DOHH2 (cell line): ENCODE measurements around the gene HNF4A.
A peak's percentile ranks its signal among the peaks of the same experiment; 100 is the strongest.

ENCODE experiments used
- H3F3A ChIP-seq: fragments of 200-600 bp; sonication (generic), shearing (Covaris generic); 2 replicates; pipeline ENCODE4 v1.6.0; 2016; ENCODE audit warnings: antibody characterized with exemption, mild to moderate bottlenecking; ENCODE audit not compliant: control insufficient read depth, insufficient read depth
- H3K27ac ChIP-seq: fragments of 200-600 bp; sonication (generic); 2 replicates; pipeline ENCODE4 v1.5.1; 2014; ENCODE audit warnings: low read depth, mild to moderate bottlenecking, low read length, moderate library complexity
- H3K27me3 ChIP-seq: fragments of 200-600 bp; sonication (generic); 2 replicates; pipeline ENCODE4 v1.6.1; 2014; ENCODE audit warnings: mild to moderate bottlenecking, low read length, mixed read lengths; ENCODE audit not compliant: control insufficient read depth
- H3K36me3 ChIP-seq: fragments of 200-600 bp; sonication (generic); 2 replicates; pipeline ENCODE4 v1.6.1; 2014; ENCODE audit warnings: mild to moderate bottlenecking, low read length, moderate library complexity, mixed read lengths; ENCODE audit not compliant: control insufficient read depth
- H3K4me1 ChIP-seq: fragments of 200-600 bp; sonication (generic); 2 replicates; pipeline ENCODE4 v1.6.1; 2014; ENCODE audit warnings: mild to moderate bottlenecking, low read length, mixed read lengths; ENCODE audit not compliant: control insufficient read depth
- H3K4me2 ChIP-seq: fragments of 200-600 bp; sonication (generic); 2 replicates; pipeline ENCODE4 v1.6.0; 2014; ENCODE audit warnings: mild to moderate bottlenecking, low read length, moderate library complexity
- H3K4me3 ChIP-seq: fragments of 200-600 bp; sonication (generic); 2 replicates; pipeline ENCODE4 v1.5.1; 2014; ENCODE audit warnings: mild to moderate bottlenecking, low read length, mixed read lengths
- H3K79me2 ChIP-seq: fragments of 200-600 bp; sonication (generic); 2 replicates; pipeline ENCODE4 v1.6.1; 2014; ENCODE audit warnings: mild to moderate bottlenecking, low read length, mixed read lengths; ENCODE audit not compliant: control insufficient read depth
- H3K9me2 ChIP-seq: fragments of 200-600 bp; sonication (generic); replicated peaks from 2 replicates; pipeline ENCODE4 v1.6.1; 2014; ENCODE audit warnings: mild to moderate bottlenecking, low read length, mixed read lengths; ENCODE audit not compliant: control insufficient read depth
- H3K9me3 ChIP-seq: fragments of 200-600 bp; sonication (generic); 2 replicates; pipeline ENCODE4 v1.6.1; 2014; ENCODE audit warnings: antibody characterized with exemption, low read length, mixed read lengths; ENCODE audit not compliant: control insufficient read depth, insufficient read depth
- H4K20me1 ChIP-seq: fragments of 200-600 bp; sonication (generic); 2 replicates; pipeline ENCODE4 v1.6.0; 2014; ENCODE audit warnings: low read depth, mild to moderate bottlenecking, antibody characterized with exemption, low read length, moderate library complexity; ENCODE audit not compliant: control insufficient read depth, insufficient read depth
- CTCF ChIP-seq: fragments of 200-600 bp; sonication (generic); IDR thresholded peaks from one replicate; pipeline ENCODE4 v1.5.1; 2014; ENCODE audit warnings: antibody characterized with exemption, mild to moderate bottlenecking, low read depth, low read length; ENCODE audit not compliant: poor library complexity, severe bottlenecking
- EZH2phosphoT487 ChIP-seq: fragments of 200-600 bp; sonication (generic); IDR thresholded peaks from 2 replicates; pipeline ENCODE4 v1.6.1; 2017; ENCODE audit warnings: borderline replicate concordance, mild to moderate bottlenecking, antibody characterized with exemption, low read length, moderate library complexity, mixed read lengths

Gene HNF4A

GRCh38 chr20:44461142-44461802 is 105.8 kb downstream of the HNF4A start:
- Histone ChIP-seq H3K9me2 (no peaks in the 10 kb centered on the region), H3K27ac (no peak overlapping the region), H3K36me3 (no peaks in the 10 kb centered on the region), H3K27me3 (no peaks in the 10 kb centered on the region), H3K79me2 (no peaks in the 10 kb centered on the region), H3K4me2 (no peak overlapping the region), H3K9me3 (no peaks in the 10 kb centered on the region), H3K4me3 (no peak overlapping the region), H3F3A (no peaks in the 10 kb centered on the region), H3K4me1 (no peaks in the 10 kb centered on the region), H4K20me1 (no peaks in the 10 kb centered on the region)
- TF ChIP-seq EZH2phosphoT487 (no peak), CTCF (peak; percentile 40)

GRCh38 chr20:44461803-44462174 is 106.3 kb downstream of the HNF4A start:
- H3K27me3 ChIP-seq = no peaks in the 10 kb centered on the region
- H3K36me3 ChIP-seq = no peaks in the 10 kb centered on the region
- H3K9me2 ChIP-seq = no peaks in the 10 kb centered on the region
- H3K9me3 ChIP-seq = no peaks in the 10 kb centered on the region
- no peak overlapping the region for H3K4me2 ChIP-seq
- TF ChIP-seq CTCF (no peak), EZH2phosphoT487 (no peak)
- H3F3A ChIP-seq = no peaks in the 10 kb centered on the region
- no peak overlapping the region for H3K4me3 ChIP-seq
- H4K20me1 ChIP-seq = no peaks in the 10 kb centered on the region
- H3K27ac ChIP-seq = no peak overlapping the region
- no peaks in the 10 kb centered on the region for H3K4me1 ChIP-seq
- no peaks in the 10 kb centered on the region for H3K79me2 ChIP-seq

GRCh38 chr20:44463466-44463865 is 108.0 kb downstream of the HNF4A start:
- Histone ChIP-seq H3K79me2 (no peaks in the 10 kb centered on the region), H3K27ac (no peak overlapping the region), H3K4me3 (no peak overlapping the region), H3K9me2 (no peaks in the 10 kb centered on the region), H3K4me1 (no peaks in the 10 kb centered on the region), H4K20me1 (no peaks in the 10 kb centered on the region), H3K9me3 (no peaks in the 10 kb centered on the region), H3K27me3 (peaks cover 15% of the 10 kb centered on the region), H3K4me2 (no peak overlapping the region), H3F3A (no peaks in the 10 kb centered on the region), H3K36me3 (no peaks in the 10 kb centered on the region)
- no peak for TF ChIP-seq CTCF
- no peak for TF ChIP-seq EZH2phosphoT487
